Sigmoid colon (tissue), 7 donors: ENCODE results near the gene ZC3H13. TPM values are rescaled to one million over a fixed set of nuclear protein-coding genes. Genes with fewer than 3 reads are reported as not detected.

Source experiments
- DNase-seq: peaks from one replicate; pipeline ENCODE4 v3.0.0-alpha.2; 2019
- H3K27ac ChIP-seq, 4 donors: fragments of 200-600 bp; sonication (generic); one replicate each; pipeline ENCODE4 v1.5.1; 2016 to 2019; ENCODE audit warnings: mild to moderate bottlenecking in 1 of 4
- H3K27me3 ChIP-seq, 3 donors: fragments of 200-600 bp; sonication (generic); one replicate each; pipeline ENCODE4 v1.5.1; 2019; ENCODE audit warnings: mild to moderate bottlenecking in 1 of 3
- H3K36me3 ChIP-seq, 4 donors: fragments of 200-600 bp; sonication (generic); one replicate each; pipeline ENCODE4 v1.5.1; 2016 to 2019
- H3K4me1 ChIP-seq, 4 donors: fragments of 200-600 bp; sonication (generic); one replicate each; pipeline ENCODE4 v1.5.1; 2017 to 2019
- H3K4me3 ChIP-seq, 4 donors: fragments of 200-600 bp; sonication (generic); one replicate each; pipeline ENCODE4 v1.5.1; 2017 to 2019; ENCODE audit warnings: mild to moderate bottlenecking in 2 of 4, moderate library complexity in 1 of 4
- H3K9me3 ChIP-seq, 4 donors: fragments of 200-600 bp in 3 of 4; sonication (generic) in 3 of 4; one replicate each; pipeline versions ENCODE4 v1.5.1 to v1.6.1; 2013 to 2019
- EP300 ChIP-seq, 4 donors: sonication (generic); formaldehyde crosslinking; IDR thresholded peaks; one replicate each; pipeline ENCODE4 v1.6.1; 2017; ENCODE audit warnings: antibody characterized with exemption in 4 of 4
- POLR2A ChIP-seq, 2 donors: fragments of 450-650 bp; IDR thresholded peaks; one replicate each; pipeline ENCODE4 v1.6.1; 2016; ENCODE audit warnings: antibody characterized with exemption in 2 of 2, mild to moderate bottlenecking in 2 of 2, moderate library complexity in 2 of 2
- POLR2AphosphoS5 ChIP-seq, 4 donors: sonication (generic); formaldehyde crosslinking; IDR thresholded peaks; one replicate each; pipeline ENCODE4 v1.6.1; 2017; ENCODE audit warnings: antibody characterized with exemption in 4 of 4
- WGBS, 2 donors: extraction: QIAGEN DNeasy Blood & Tissue Kit; methylation state at CpG; one replicate each; pipeline ENCODE4 v1.1.7; 2013; 5-methylcytosine and 5-hydroxymethylcytosine counted together
- intact Hi-C: fragments of 100-400 bp; cut with DNase I; formaldehyde crosslinking; loops from one replicate; pipeline ENCODE4 v1.15.1; 2023
- polyA plus RNA-seq, 3 donors: library from polyadenylated mRNA; stranded (reverse); fragments of 200-250 nt; gene quantifications; one replicate each; pipeline ENCODE4 v1.2.3, GENCODE V29; 2013
- total RNA-seq, 4 donors: library from RNA; depleted of rRNA; stranded (reverse); fragments of >200 nt; gene quantifications; one replicate each; pipeline ENCODE4 v1.1.0, GENCODE V29; 2016
- TF ChIP-seq, protein P1 (sequence below), 4 experiments: fragments of 450-650 bp in 3 of 4; fragments of 200-600 bp in 1 of 4; IDR thresholded peaks; one replicate each; pipeline ENCODE4 v1.5.1; 2016 to 2019; ENCODE audit warnings: antibody characterized with exemption in 4 of 4, mild to moderate bottlenecking in 3 of 4, moderate library complexity in 2 of 4
- donor health status: healthy with polysubstance abuse.
- donor health status: Bipolar disorder and iron deficiency.
- donor health status: healthy.

Gene ZC3H13
- total and polyA plus RNA-seq, 7 donors, result 5.8 to 45.3 (median 30.9) TPM

DNA sequence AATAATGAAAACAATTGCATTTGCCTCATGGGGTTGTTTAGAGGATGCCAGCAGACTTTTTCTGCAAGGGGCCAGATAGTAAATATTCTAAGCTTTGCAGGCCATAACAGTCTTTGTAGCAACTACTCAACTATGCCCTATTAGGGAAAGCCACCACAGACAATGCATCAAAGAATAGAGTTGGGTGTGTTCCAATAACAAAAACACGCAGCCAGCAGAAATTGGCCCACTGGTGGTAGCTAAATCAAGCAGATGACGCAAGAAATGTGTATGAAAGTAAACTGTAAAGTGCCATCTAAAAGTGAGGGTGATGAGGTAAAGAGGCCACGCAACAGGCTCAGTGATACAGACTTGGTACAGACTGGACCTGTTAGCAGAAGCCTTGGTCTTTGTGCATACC lies 125.8 kb downstream of the ZC3H13 start:
- WGBS, 2 donors, result 77 to 81% methylated on average over 3 of the region's 3 CpGs
- no peak for DNase-seq
- H3K27me3 ChIP-seq, result no peaks in the 10 kb centered on the region
- intact Hi-C loops, result no loop called here
- H3K27ac ChIP-seq, result peak overlapping the region in 1 of 4 donors; percentile 1
- no peak overlapping the region for H3K4me3 ChIP-seq
- no peak for TF ChIP-seq POLR2A (IDR thresholded peaks at IDR 0.05)
- TF ChIP-seq, protein P1, sequence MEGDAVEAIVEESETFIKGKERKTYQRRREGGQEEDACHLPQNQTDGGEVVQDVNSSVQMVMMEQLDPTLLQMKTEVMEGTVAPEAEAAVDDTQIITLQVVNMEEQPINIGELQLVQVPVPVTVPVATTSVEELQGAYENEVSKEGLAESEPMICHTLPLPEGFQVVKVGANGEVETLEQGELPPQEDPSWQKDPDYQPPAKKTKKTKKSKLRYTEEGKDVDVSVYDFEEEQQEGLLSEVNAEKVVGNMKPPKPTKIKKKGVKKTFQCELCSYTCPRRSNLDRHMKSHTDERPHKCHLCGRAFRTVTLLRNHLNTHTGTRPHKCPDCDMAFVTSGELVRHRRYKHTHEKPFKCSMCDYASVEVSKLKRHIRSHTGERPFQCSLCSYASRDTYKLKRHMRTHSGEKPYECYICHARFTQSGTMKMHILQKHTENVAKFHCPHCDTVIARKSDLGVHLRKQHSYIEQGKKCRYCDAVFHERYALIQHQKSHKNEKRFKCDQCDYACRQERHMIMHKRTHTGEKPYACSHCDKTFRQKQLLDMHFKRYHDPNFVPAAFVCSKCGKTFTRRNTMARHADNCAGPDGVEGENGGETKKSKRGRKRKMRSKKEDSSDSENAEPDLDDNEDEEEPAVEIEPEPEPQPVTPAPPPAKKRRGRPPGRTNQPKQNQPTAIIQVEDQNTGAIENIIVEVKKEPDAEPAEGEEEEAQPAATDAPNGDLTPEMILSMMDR (IDR thresholded peaks at IDR 0.05), result no peak
- TF ChIP-seq POLR2AphosphoS5 (IDR thresholded peaks at IDR 0.05), result peak in 1 of 4 donors; percentile 27
- no peaks in the 10 kb centered on the region for H3K36me3 ChIP-seq
- H3K4me1 ChIP-seq, result peaks cover 0 to 13% (median 2%) of the 10 kb centered on the region in 4 donors
- H3K9me3 ChIP-seq, result no peaks in the 10 kb centered on the region

DNA sequence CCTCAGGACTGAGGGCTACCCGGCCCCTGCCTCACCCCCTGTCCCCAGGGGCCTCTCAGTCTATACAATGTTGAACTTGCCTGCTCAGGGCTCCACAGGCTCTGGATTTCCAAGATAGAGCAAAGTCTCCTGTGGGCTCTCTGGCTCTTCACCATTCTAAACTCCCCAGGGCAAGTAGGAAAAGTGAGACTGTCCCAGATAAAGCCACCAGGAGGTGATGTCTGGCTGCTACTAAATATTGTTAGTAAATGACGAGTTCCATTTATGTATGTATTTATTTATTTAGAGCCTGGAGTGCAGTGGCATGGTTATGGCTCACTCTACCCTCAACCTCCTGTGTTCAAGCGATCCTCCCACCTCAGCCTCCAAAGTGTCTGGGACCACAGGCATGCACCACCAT lies 127.4 kb downstream of the ZC3H13 start:
- intact Hi-C loops, result no loop called here
- TF ChIP-seq EP300 (IDR thresholded peaks at IDR 0.05), result no peak
- no peak for TF ChIP-seq POLR2AphosphoS5 (IDR thresholded peaks at IDR 0.05)
- TF ChIP-seq, protein P1 (IDR thresholded peaks at IDR 0.05), result no peak
- no peak for TF ChIP-seq POLR2A (IDR thresholded peaks at IDR 0.05)
- H3K4me1 ChIP-seq, result peaks cover 0 to 13% (median 2%) of the 10 kb centered on the region in 4 donors
- no peaks in the 10 kb centered on the region for H3K27me3 ChIP-seq
- H3K27ac ChIP-seq, result no peak overlapping the region
- DNase-seq, result no peak
- H3K36me3 ChIP-seq, result no peaks in the 10 kb centered on the region
- no peak overlapping the region for H3K4me3 ChIP-seq
- WGBS, 2 donors, result 75 to 85% methylated on average over 3 of the region's 3 CpGs
- no peaks in the 10 kb centered on the region for H3K9me3 ChIP-seq

DNA sequence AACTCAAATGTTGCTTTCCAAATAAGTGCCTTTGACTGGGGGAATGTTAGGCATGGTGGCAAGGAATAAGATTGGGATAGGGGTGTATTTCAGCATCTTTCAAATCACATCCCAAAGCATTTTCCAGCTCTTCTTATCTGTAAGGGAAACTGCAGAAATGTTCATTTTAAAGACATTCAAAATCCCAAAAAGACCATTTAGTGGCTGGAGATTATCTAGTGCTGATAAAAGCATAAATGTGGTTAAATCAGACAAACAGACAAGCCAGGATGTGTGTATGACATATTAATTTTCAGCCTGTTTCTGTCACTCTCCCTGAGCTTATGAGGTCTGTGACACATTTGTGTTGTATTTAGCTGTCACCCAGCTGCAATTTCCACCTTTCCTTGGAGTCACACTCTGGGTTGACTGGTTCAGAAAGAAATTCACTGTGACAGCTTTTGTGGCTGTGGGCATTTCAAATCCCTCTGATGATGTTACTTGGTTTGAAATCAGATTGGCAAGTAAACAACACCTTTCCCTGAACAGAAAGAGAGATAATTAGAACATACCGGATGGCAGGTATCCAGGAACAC lies 131.3 kb downstream of the ZC3H13 start:
- peaks cover 0 to 3% (median 0%) of the 10 kb centered on the region in 4 donors for H3K4me1 ChIP-seq
- WGBS, 2 donors, result 87 to 90% methylated on average over 1 of the region's 1 CpG
- intact Hi-C loops, result no loop called here

DNA sequence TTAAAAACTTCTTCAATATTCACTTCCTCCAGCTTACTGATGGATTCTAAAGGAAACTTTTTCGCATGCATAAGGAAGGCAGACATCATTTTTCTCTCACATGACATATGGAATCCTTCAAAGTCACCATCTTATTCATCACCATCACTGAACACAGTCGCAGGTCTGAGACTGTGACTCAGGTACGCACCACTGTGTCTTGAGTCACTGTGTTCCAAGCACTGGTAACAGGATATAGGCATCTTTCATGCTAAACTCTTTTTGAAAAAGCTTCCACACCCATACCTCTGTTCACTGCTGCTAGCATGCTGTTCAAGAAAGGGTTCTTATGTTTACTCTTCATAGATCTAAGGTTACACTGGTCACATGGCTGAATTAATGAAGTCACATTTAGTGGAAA lies 133.9 kb downstream of the ZC3H13 start:
- Histone ChIP-seq H3K4me1 (no peaks in the 10 kb centered on the region), H3K27me3 (no peaks in the 10 kb centered on the region), H3K4me3 (no peak overlapping the region), H3K36me3 (no peaks in the 10 kb centered on the region), H3K27ac (no peak overlapping the region), H3K9me3 (no peaks in the 10 kb centered on the region)
- no peak for DNase-seq
- intact Hi-C loops, result no loop called here
- WGBS, 2 donors, result 90% methylated on average over 3 of the region's 3 CpGs
- TF ChIP-seq, protein P1 (IDR thresholded peaks at IDR 0.05), result no peak
- TF ChIP-seq POLR2A (IDR thresholded peaks at IDR 0.05) (no peak), EP300 (IDR thresholded peaks at IDR 0.05) (no peak), POLR2AphosphoS5 (IDR thresholded peaks at IDR 0.05) (no peak)

More for the DNA sequence above, 131.3 kb downstream of the ZC3H13 start:
- no peaks in the 10 kb centered on the region for H3K27me3 ChIP-seq
- TF ChIP-seq POLR2A (IDR thresholded peaks at IDR 0.05) (no peak), POLR2AphosphoS5 (IDR thresholded peaks at IDR 0.05) (no peak), EP300 (IDR thresholded peaks at IDR 0.05) (no peak)
- TF ChIP-seq, protein P1 (IDR thresholded peaks at IDR 0.05), result no peak
- no peak overlapping the region for H3K4me3 ChIP-seq
- H3K9me3 ChIP-seq, result no peaks in the 10 kb centered on the region
- no peak overlapping the region for H3K27ac ChIP-seq
- no peaks in the 10 kb centered on the region for H3K36me3 ChIP-seq
- no peak for DNase-seq

DNA sequence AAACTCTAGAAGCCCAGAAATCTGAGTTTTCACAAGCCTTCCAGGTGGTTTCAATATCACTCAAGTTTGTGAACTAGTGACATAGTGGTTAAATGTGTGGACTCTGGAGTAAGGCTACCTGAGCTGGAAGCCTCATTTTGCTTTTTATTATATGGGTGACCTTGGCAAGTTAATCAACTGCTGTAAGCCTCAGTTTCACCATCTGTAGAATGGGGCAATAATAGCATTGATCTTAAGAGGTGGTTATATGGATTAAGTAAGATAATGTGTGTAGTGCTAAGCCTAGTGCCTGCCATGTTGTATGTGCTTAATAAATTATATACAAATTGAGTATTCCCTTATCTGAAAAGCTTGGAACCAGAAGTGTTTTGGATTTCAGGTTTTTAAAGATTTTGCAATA lies 135.5 kb downstream of the ZC3H13 start:
- Histone ChIP-seq H3K27me3 (no peaks in the 10 kb centered on the region), H3K36me3 (no peaks in the 10 kb centered on the region), H3K9me3 (no peaks in the 10 kb centered on the region), H3K4me1 (no peaks in the 10 kb centered on the region), H3K27ac (no peak overlapping the region), H3K4me3 (no peak overlapping the region)
- intact Hi-C loops, result no loop called here
- TF ChIP-seq POLR2A (IDR thresholded peaks at IDR 0.05) (no peak), POLR2AphosphoS5 (IDR thresholded peaks at IDR 0.05) (no peak), EP300 (IDR thresholded peaks at IDR 0.05) (no peak)
- TF ChIP-seq, protein P1 (IDR thresholded peaks at IDR 0.05), result no peak
- DNase-seq, result no peak
